HepG2 (cell line): ENCODE measurements around the gene LAMA5. TPM values are rescaled to one million over a fixed set of nuclear protein-coding genes. Genes with fewer than 3 reads are reported as not detected.
A peak's percentile ranks its signal among the peaks of the same experiment; 100 is the strongest.

Experiments
- CBX5 ChIP-seq: sonication (generic); formaldehyde crosslinking; IDR thresholded peaks from 2 replicates; pipeline ENCODE4 v1.4.0; 2020; ENCODE audit warnings: missing genetic modification reagents, borderline replicate concordance
- CEBPG ChIP-seq: IDR thresholded peaks from 2 replicates; pipeline ENCODE4 v1.6.1; 2016
- DPF2 ChIP-seq: sonication (generic); formaldehyde crosslinking; IDR thresholded peaks from 2 replicates; pipeline ENCODE4 v1.4.0; 2020; ENCODE audit warnings: mild to moderate bottlenecking, low read depth, missing genetic modification reagents, borderline replicate concordance
- ELF3 ChIP-seq: IDR thresholded peaks from 2 replicates; pipeline ENCODE4 v1.6.1; 2016; ENCODE audit warnings: missing genetic modification reagents, missing compliant biosample characterization
- ERF ChIP-seq: IDR thresholded peaks from 2 replicates; pipeline ENCODE4 v1.6.1; 2018; ENCODE audit warnings: missing biosample characterization, missing genetic modification reagents
- HDAC1 ChIP-seq: sonication (generic); formaldehyde crosslinking; IDR thresholded peaks from 2 replicates; pipeline ENCODE4 v1.5.1; 2020; ENCODE audit warnings: mild to moderate bottlenecking, missing genetic modification reagents
- HOXA3 ChIP-seq: sonication (generic); formaldehyde crosslinking; IDR thresholded peaks from 2 replicates; pipeline ENCODE4 v1.5.0; 2020; ENCODE audit warnings: missing genetic modification reagents
- HOXA5 ChIP-seq: sonication (generic); formaldehyde crosslinking; IDR thresholded peaks from 2 replicates; pipeline ENCODE4 v1.4.0; 2020; ENCODE audit warnings: missing genetic modification reagents
- HOXA9 ChIP-seq: sonication (generic); formaldehyde crosslinking; IDR thresholded peaks from 2 replicates; pipeline ENCODE4 v1.8.1; 2022; ENCODE audit warnings: missing genetic modification reagents, mild to moderate bottlenecking, moderate library complexity, borderline replicate concordance
- KDM1A ChIP-seq: IDR thresholded peaks from 2 replicates; pipeline ENCODE4 v1.6.1; 2016; ENCODE audit warnings: missing compliant biosample characterization
- MTA1 ChIP-seq: sonication (generic); formaldehyde crosslinking; IDR thresholded peaks from 2 replicates; pipeline ENCODE4 v1.4.0; 2020; ENCODE audit warnings: missing genetic modification reagents, mild to moderate bottlenecking, borderline replicate concordance
- NCOR1 ChIP-seq: fragments of 200-600 bp; sonication (generic); IDR thresholded peaks from 2 replicates; pipeline ENCODE4 v1.7.0; 2017; ENCODE audit warnings: antibody characterized with exemption, low read length, borderline replicate concordance
- POLR2G ChIP-seq: fragments of 200-400 bp; formaldehyde crosslinking; IDR thresholded peaks from 2 replicates; pipeline ENCODE4 v1.6.1; 2018; ENCODE audit warnings: mild to moderate bottlenecking, low read depth, low read length, moderate library complexity
- SAFB2 ChIP-seq: sonication (generic); formaldehyde crosslinking; IDR thresholded peaks from 2 replicates; pipeline ENCODE4 v1.5.1; 2020; ENCODE audit warnings: missing genetic modification reagents, low read depth, mild to moderate bottlenecking, borderline replicate concordance
- SMAD9 ChIP-seq: sonication (generic); formaldehyde crosslinking; IDR thresholded peaks from 2 replicates; pipeline ENCODE4 v1.5.1; 2020; ENCODE audit warnings: mild to moderate bottlenecking, missing genetic modification reagents
- ZNF253 ChIP-seq: sonication (generic); formaldehyde crosslinking; IDR thresholded peaks from 2 replicates; pipeline ENCODE4 v1.8.0; 2022; ENCODE audit warnings: mild to moderate bottlenecking, missing genetic modification reagents, borderline replicate concordance
- ZNF484 ChIP-seq: sonication (generic); formaldehyde crosslinking; IDR thresholded peaks from 2 replicates; pipeline ENCODE4 v1.5.1; 2020; ENCODE audit warnings: mild to moderate bottlenecking, low read depth, missing genetic modification reagents, borderline replicate concordance
- ZNF547 ChIP-seq: sonication (generic); formaldehyde crosslinking; IDR thresholded peaks from 2 replicates; pipeline ENCODE4 v1.5.1; 2020; ENCODE audit warnings: mild to moderate bottlenecking, missing genetic modification reagents
- ZNF556 ChIP-seq: sonication (generic); formaldehyde crosslinking; IDR thresholded peaks from 2 replicates; pipeline ENCODE4 v1.4.0; 2020; ENCODE audit warnings: mild to moderate bottlenecking, missing genetic modification reagents, borderline replicate concordance
- ZNF616 ChIP-seq: sonication (generic); formaldehyde crosslinking; IDR thresholded peaks from 2 replicates; pipeline ENCODE4 v1.5.0; 2020; ENCODE audit warnings: low read depth, mild to moderate bottlenecking, missing genetic modification reagents
- ZNF75D ChIP-seq: sonication (generic); formaldehyde crosslinking; IDR thresholded peaks from 2 replicates; pipeline ENCODE4 v1.8.1; 2023; ENCODE audit warnings: missing genetic modification reagents, mild to moderate bottlenecking, borderline replicate concordance
- ZNF770 ChIP-seq: sonication (generic); formaldehyde crosslinking; IDR thresholded peaks from 2 replicates; pipeline ENCODE4 v1.5.0; 2020; ENCODE audit warnings: mild to moderate bottlenecking, missing genetic modification reagents
- ZNF781 ChIP-seq: sonication (generic); formaldehyde crosslinking; IDR thresholded peaks from 2 replicates; pipeline ENCODE4 v1.5.1; 2020; ENCODE audit warnings: borderline replicate concordance, mild to moderate bottlenecking, missing genetic modification reagents; ENCODE audit errors: not compliant biosample characterization
- polyA plus RNA-seq, 8 experiments: library from polyadenylated mRNA; depleted of rRNA in 3 of 8; stranded (reverse) in 7 of 8; unstranded in 1 of 8; fragments of >200 nt; fragmentation: Illumina TruSeq in 4 of 8; extraction: Trizol in 4 of 8; gene quantifications; 2 replicates each; pipeline versions ENCODE4 v1.2.1 to v1.2.3, GENCODE V29; 2011 to 2016; ENCODE audit warnings: low read depth in 4 of 8, missing spikeins in 1 of 8, mixed read lengths in 1 of 8; ENCODE audit not compliant: insufficient read depth in 1 of 8
- total RNA-seq, 5 experiments: library from RNA; depleted of rRNA; stranded (reverse); fragments of >200 nt; fragmentation: Illumina TruSeq; extraction: Trizol; gene quantifications; 2 replicates each; pipeline ENCODE4 v1.2.3, GENCODE V29; 2016; ENCODE audit warnings: low read depth in 1 of 5
- TF ChIP-seq, protein P1 (sequence below): sonication (generic); formaldehyde crosslinking; IDR thresholded peaks from 2 replicates; pipeline ENCODE4 v1.8.0; 2022; ENCODE audit warnings: mild to moderate bottlenecking, missing genetic modification reagents
- TF ChIP-seq, protein P2 (sequence below): sonication (generic); formaldehyde crosslinking; IDR thresholded peaks from 2 replicates; pipeline ENCODE4 v1.8.0; 2022; ENCODE audit warnings: missing genetic modification reagents, mild to moderate bottlenecking, moderate library complexity, borderline replicate concordance

Gene LAMA5
- total and polyA plus RNA-seq, 2 of the 13 experiments (the other 11 are each of a cell fraction or from before 2014, with no cell fraction given) = 21.0 to 44.7 TPM

DNA sequence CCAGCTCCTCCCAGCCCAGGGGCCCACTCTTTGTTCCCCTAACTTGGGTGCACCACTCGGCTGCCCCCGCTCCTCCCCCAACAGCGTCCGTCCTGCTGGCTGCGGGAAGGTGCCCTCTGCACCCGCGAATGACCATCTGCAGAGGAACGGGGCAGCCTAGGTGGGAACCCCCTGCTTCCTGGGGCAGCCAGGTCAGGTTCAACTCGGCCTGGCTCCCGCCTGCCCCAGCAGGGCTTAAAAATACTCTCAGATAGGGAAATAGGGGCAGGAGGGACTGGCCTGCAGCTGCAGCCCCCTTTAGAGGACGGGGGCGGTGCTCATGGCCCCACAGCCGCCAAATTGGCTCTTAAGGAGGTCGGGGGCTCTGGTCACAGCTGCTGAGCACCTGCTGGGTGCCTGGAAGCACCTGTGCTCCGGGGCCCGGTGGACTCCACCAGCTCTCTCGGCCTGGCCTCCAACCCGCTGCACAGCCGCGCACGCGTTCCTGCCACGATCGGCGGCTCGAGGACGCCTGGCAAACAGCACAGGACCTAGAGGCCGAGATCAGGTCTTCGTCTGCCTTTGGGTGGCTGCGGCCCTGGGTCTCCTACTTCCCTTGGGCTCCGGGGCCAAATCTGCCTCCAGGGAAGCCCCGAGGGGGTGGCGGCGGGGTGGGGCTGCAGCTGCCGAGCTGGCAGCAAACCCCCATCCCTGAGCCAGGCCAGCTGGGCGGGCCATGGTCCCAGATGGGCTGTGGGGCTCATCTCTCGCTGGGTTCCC lies 700 bp upstream of the LAMA5 start (continued):
- TF ChIP-seq, protein P1, sequence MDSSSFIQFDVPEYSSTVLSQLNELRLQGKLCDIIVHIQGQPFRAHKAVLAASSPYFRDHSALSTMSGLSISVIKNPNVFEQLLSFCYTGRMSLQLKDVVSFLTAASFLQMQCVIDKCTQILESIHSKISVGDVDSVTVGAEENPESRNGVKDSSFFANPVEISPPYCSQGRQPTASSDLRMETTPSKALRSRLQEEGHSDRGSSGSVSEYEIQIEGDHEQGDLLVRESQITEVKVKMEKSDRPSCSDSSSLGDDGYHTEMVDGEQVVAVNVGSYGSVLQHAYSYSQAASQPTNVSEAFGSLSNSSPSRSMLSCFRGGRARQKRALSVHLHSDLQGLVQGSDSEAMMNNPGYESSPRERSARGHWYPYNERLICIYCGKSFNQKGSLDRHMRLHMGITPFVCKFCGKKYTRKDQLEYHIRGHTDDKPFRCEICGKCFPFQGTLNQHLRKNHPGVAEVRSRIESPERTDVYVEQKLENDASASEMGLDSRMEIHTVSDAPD (CRISPR knock-in tag) = no peak
- TF ChIP-seq NCOR1 = 0 out of 2 replicates have a peak, but pooled peaks have one; percentile 27
- TF ChIP-seq KDM1A (CRISPR knock-in tag) = peak; percentile 56; the same call in 1 of the 2 replicates
- TF ChIP-seq HOXA3 (CRISPR knock-in tag) = no peak
- TF ChIP-seq HOXA5 (CRISPR knock-in tag) = no peak
- TF ChIP-seq HOXA9 (CRISPR knock-in tag) = peak; percentile 42; the same call in 1 of the 2 replicates
- peak; percentile 84 for TF ChIP-seq ZNF556 (CRISPR knock-in tag)
- TF ChIP-seq ZNF781 (CRISPR knock-in tag) = peak; percentile 77
- TF ChIP-seq POLR2G = peak; percentile 85
- TF ChIP-seq, protein P2, sequence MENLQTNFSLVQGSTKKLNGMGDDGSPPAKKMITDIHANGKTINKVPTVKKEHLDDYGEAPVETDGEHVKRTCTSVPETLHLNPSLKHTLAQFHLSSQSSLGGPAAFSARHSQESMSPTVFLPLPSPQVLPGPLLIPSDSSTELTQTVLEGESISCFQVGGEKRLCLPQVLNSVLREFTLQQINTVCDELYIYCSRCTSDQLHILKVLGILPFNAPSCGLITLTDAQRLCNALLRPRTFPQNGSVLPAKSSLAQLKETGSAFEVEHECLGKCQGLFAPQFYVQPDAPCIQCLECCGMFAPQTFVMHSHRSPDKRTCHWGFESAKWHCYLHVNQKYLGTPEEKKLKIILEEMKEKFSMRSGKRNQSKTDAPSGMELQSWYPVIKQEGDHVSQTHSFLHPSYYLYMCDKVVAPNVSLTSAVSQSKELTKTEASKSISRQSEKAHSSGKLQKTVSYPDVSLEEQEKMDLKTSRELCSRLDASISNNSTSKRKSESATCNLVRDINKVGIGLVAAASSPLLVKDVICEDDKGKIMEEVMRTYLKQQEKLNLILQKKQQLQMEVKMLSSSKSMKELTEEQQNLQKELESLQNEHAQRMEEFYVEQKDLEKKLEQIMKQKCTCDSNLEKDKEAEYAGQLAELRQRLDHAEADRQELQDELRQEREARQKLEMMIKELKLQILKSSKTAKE (CRISPR knock-in tag) = peak; percentile 24; the same call in 1 of the 2 replicates
- TF ChIP-seq SAFB2 (CRISPR knock-in tag) = 0 out of 2 replicates have a peak, but pooled peaks have one; percentile 41
- peak; percentile 88; the same call in 1 of the 2 replicates for TF ChIP-seq MTA1 (CRISPR knock-in tag)
- TF ChIP-seq ZNF770 = peak; percentile 98
- peak; percentile 90 for TF ChIP-seq ZNF547 (CRISPR knock-in tag)
- TF ChIP-seq CEBPG (CRISPR knock-in tag) = no peak
- TF ChIP-seq SMAD9 (CRISPR knock-in tag) = peak; percentile 74
- no peak for TF ChIP-seq ERF (CRISPR knock-in tag)
- no peak for TF ChIP-seq ZNF75D (CRISPR knock-in tag)
- peak; percentile 7; the same call in 1 of the 2 replicates for TF ChIP-seq CBX5 (CRISPR knock-in tag)
- peak; percentile 28; the same call in 1 of the 2 replicates for TF ChIP-seq DPF2 (CRISPR knock-in tag)
- TF ChIP-seq HDAC1 (CRISPR knock-in tag) = peak; percentile 72
- TF ChIP-seq ZNF484 (CRISPR knock-in tag) = peak; percentile 89; the same call in 1 of the 2 replicates
- TF ChIP-seq ELF3 = peak; percentile 28; the same call in 1 of the 2 replicates
- TF ChIP-seq ZNF616 = peak; percentile 95
- peak; percentile 93 for TF ChIP-seq ZNF253 (CRISPR knock-in tag)
